GM21381 (cell line): ENCODE results near the gene DAPK1.

ENCODE experiments used
- ATAC-seq: cut with Tn5 transposase; IDR thresholded peaks from one replicate; pipeline ENCODE4 v1.9.1; 2021; ENCODE audit warnings: mild to moderate bottlenecking, moderate library complexity; ENCODE audit not compliant: unreplicated experiment

The DAPK1 gene

DNA sequence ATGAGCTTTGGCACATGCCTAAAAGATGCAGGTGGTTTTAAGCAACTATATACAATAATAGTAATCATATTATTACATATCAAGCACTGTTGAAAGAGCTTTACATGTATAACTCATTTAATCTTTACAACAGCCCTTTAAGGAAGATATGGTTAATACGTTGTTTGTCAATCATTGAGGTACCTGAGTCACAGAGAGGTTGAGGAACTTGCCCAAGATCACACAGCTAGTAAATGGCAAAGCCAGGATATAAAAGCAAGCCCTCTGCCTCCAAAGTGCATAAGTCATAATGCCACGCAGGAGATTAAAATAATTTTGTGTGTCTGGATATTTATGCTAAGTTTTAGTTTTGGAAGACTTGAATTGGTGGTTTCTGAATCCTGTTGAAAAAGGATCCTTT, 90.2 kb downstream of the DAPK1 start:
- no peak for ATAC-seq

DNA sequence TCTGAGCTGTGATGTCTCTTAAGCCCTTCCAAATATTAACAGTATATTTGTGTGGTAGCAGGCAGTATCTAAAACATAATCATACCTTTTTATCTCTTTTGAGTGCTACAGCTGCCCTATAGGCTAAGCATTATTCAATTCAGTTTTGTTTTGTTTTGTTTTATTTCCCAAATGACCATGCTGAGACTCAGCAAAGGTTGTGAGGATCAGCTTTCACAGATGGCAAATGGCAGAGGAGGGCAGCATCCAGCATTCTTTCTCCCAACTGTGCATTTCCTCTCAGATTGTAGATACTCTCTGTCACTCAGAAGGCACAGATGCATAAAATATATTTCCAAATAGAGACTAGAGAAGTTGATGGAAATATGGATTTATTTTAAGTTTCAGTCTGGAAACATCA, 90.7 kb downstream of the DAPK1 start:
- no peak for ATAC-seq

DNA sequence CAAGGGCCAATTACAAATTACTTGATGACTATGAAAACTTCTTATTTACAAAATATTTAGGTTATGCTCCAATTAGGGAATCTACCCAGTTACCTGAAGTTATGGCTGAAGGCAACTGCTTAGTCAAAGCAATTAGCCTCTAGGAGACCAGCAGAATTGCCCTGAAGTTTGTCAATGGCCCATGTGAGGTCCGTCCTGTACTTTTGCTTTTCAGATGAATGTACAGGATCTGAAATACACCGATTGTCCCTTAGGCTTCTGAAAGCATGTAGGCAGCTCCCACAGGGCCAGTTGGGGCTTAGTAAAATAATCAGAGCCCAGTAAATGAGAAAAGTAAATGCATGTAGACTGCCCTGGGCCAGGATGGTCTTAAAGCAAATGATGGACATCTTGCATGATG, 93.3 kb downstream of the DAPK1 start:
- ATAC-seq = no peak

DNA sequence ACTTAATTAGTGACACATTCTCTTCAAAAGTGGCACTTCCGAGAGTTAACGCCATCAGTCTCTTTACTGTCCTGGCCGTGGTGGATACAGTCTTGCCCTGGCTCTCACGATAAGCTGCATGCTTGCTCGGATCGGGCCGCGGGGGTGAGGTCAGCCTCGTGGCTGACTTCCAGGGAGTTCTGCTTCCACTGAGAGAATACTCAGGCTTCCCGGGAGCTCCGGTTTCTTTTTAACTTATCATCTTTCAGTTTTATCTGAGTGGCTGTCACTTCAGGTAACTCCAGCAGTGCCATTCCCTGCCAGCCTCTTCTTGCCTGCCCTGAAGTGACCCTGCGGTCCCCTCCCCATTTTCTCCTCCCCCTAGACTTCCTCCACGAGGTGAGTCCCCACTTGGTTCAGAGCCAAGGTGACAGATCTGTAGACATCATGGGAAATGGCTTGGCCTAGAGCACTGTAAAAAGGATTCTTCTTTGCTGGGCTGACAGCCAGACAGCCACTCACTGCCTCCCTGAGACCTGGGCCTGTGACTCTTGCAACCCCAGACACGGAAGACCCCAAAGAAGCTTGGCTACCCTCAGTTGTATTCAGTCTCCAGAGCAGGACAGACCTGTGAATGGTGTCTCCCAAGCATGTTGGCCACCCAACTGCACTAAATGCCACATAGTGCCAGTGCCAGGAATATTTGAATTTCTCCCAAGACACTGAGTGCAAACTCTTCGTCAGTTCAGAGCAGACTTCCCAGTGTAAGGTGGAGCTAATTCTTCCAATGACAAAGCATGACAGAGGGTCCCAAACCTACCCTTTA, 95.1 kb downstream of the DAPK1 start:
- ATAC-seq = no peak

DNA sequence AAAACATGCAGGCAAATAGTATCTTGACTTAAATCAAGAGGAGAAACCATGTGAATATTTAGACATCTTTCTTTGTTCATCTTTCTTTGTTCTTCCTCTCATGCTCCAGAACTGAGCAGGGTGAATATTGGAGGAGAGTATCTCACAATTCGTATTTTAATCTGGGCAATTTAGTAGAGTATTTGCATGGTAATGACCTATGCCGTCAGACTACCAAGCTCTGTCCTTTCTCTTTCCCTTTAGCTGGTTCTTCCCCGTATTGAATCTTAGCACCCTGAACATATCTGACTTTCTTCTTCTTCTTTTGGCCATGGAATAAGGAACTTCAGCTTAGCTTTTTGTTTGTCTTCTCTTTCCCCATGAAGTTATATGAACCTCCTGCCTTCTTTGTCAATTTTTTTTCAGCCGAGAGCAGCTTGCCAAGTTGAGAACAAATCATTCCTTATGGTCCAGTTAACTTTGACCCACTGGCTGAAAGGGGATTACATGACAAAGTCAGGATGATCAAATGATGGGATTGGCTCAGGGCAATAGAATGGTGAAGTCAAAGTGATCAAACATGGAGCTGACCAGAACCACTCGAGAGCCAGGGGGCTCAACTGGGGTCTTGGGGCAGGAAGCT, 95.8 kb downstream of the DAPK1 start:
- ATAC-seq = no peak

DNA sequence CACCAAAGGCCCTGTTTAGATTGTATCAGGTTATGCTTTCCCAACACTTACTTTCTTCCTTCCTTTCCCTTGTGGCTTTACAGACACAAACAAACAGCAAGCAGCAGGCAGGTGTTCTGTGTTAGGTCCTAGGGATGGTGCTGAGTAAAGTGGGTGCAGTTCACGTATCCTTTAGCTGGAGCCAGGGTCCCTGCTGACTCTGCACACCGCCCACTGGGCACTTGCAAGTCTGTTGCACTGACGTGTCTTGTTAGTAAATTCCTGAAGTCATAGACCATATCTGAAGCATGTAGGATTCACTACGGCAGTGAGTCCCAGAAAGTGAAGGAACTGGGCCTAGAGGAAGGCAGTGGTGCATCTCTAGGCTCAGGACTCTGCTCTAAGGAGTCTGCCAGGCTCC, 96.5 kb downstream of the DAPK1 start:
- no peak for ATAC-seq

DNA sequence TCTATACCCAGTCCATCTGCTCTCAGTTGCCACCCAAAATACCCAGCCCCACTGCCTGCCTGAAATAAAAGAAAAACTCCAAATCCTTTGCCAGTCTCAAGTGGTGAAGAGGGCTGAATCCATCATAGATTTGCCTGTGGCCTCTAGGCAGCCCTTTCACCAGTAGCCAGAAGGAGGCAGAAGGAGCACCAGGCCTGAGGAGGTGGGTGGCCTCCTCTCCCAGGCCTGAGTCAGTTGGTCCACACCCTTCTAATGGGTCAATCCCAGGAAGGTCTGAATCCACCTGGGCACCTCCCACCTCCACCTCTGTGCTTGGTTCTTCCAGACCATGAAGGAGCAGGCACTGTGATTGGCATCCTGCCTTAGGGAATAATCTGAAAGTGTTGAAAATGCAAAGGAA, 97.0 kb downstream of the DAPK1 start:
- ATAC-seq = no peak

DNA sequence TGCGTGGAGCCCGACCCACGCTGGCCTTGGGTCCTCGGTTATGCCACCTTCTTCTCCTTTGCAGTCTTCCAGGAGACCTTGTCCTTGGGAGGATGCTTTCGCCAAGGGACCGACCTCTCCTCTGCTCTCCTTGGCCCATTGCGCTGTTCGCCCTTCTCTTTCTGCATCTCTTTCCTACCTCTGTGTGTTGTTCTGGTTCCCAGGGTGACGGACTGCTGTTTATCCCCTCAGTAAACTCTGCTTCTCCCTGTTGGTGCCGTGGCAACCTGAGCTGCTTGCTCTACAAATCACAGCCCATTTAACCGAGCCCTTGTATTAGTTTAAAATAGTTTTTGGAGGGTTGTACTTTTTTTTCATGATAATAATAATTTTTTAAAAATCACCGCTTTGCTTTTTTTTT, 97.9 kb downstream of the DAPK1 start:
- ATAC-seq = no peak

DNA sequence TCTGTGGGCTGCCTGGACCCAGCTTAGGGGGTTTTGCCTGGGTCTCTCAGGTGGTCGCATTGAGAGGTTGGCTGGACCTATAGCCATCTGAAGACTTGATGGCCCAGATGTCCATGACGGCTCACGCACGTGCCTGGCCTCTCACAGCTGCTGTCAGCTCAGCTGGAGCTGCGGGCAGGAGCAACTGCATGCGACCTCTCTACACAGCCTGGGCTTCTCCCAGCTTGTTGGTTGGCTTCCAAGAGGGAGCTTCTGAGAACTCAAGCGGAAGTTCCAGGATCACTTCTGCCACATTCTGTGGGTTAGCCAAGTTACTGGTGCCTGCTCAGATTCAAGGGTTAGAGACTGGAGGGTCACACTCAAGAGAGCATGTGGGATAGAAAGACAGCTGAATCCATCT, 99.2 kb downstream of the DAPK1 start:
- no peak for ATAC-seq

DNA sequence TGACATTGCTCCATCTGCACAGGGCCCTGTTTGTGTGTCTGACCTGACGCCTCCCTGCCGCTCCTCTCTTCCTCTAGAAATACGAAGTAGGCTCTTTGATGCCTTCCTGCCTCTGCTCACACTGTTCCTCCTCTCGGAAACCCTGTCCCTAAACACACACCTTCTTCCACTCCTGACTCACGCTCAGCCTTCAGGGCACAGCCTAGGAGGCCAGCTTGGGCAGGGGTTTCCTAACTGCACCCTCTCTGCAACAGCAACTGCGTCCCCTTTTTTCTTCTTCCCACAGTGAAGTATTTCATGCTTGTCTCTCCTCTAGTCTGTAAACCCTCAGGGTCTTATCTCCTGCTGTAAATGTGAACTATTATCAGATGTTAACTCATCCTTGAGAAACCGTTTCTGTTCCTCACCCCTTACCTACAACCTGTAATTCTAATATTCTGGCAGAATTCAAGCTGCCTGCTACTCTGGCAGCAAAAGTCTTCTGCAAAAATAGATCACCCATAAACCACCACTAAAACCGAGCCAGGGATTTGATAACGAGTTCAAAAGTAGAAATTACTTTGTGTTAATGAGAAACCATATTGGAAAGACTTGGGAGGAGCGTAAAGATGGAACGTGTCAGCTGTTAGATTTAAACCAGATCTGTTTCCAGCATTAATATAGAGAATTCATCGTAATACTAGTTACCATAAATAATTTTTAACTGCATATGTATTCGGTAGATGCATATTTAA, 100.2 kb downstream of the DAPK1 start:
- ATAC-seq = no peak

DNA sequence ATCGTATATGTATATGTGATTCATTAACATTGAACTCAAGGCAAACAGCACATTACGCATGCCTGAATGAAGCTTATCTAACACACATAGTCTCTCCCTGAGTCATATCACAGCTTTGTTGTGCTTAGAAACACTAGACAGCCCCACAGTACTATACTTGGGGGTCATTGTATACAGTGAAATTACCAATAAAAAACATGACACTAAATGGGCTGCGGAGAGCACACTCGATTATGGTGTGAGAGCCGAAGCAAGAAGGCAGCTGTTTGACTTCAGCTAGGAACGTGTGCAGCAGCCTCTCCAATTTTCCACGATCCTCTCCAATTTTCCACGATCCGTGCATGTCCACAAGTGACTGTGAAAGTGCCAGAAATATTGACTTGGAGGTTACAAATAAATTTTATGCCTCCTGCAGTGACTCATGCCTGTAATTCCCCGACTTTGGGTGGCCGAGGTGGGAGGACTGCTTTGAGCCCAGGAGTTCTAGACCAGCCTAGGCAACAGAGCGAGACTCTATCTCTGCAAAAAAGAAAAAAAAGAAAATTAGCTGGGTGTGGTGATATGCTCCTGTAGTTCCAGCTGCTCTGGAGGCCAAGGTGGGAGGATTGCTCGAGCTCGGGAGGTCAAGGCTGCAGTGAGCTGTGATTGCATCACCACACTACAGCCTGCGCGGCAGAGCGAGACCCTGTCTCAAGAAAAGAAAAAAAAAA, 102.4 kb downstream of the DAPK1 start:
- no peak for ATAC-seq

DNA sequence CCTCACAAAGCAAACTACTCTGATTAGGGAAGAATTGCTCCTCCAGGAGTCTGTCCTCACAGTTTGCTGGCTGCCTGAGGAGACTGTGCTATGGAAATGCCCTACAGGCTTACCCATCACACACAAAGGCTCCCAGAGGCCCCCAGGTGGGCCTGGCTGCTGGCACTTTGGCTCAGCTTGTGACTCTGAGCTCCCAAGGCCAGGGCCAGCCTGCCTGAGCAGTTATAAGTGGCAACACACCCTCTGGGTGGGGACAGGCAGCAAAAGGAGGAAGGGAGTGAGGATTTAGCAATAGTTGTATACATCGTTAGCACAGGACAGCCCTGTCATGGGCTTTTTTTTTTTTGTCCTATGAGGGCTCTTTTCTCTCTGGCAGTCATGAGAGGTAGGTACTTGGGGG, 103.5 kb downstream of the DAPK1 start:
- ATAC-seq = no peak

DNA sequence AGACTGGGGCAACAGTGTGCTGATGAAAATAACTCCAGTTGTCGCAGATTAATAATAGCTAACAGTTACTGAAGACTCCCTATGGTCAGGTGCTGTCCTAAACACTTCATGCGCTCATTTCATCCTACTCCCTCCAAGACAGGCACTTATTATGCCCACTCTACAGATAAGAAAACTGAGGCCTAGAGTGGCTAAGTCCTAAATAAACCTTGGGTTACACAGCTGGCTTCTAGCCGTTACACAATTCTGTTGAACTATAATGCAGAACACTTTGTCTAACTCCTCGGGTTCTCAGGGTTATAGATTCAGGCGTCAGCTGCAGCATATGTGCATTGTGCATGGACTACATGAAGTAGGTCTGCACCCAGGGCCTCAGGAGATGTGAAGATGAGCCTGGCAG, 103.9 kb downstream of the DAPK1 start:
- no peak for ATAC-seq

DNA sequence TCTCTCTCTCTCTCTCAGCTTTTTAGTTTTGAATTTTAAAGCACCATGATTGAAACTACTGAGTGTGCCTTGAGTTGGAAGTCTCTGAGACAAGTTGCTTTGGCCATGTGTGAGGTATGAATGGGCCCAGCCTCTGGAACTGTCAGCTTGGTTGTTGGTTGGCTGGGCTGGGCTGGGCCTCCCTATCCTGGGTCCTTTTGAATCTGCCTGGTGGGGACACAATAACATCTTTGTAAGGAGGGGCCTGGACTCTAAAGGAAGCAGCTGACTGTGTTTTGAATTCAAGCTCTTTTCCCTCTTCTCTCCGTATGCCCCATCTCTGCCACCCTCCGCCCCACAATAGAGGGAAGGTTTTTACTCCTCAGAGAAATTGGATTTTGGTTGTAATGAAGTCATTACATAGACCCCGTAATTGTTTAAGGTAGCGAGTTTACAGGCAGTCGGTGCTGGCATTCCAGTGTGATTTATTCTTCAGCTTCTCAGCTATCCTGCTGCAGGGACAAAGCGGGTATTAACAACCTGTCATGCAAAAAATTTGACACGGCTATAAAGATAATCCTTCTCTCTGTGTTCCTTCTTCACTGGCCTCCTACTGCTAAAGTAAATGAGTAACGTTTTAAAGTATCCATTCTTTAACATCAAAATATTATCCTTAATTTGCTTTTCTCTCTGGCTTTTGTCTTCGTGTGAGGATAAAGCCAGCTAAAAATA, 105.4 kb downstream of the DAPK1 start:
- no peak for ATAC-seq

DNA sequence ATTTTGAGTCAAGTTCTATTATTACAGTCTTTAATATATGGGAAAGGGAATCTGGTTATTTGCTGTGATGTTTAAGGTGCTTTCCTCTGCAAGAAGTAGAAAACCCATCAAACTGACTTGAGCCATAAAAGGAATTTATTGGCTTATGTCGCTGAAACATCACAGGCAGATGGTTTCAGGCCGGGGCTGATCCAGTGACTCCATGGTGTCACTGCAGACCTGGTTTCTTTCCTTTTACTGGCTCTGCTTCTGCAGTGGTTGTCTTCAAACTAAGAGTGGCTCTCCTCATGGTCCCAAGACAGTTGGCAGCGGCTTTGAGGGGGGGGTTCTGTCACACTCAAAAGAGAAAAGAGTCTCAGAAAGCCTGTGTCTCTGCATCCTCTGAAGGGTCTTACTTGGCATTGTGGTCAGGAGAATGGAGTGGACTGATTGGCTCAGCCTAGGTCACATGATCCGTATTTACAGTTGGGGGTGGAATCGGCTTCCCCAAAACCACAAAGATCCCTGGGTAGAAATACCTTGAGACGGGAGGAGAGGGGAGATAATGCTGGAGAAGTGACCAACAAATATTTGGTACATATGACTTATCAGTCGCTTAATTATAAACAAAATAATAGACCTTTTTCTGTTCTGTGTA, 106.3 kb downstream of the DAPK1 start:
- ATAC-seq = no peak

DNA sequence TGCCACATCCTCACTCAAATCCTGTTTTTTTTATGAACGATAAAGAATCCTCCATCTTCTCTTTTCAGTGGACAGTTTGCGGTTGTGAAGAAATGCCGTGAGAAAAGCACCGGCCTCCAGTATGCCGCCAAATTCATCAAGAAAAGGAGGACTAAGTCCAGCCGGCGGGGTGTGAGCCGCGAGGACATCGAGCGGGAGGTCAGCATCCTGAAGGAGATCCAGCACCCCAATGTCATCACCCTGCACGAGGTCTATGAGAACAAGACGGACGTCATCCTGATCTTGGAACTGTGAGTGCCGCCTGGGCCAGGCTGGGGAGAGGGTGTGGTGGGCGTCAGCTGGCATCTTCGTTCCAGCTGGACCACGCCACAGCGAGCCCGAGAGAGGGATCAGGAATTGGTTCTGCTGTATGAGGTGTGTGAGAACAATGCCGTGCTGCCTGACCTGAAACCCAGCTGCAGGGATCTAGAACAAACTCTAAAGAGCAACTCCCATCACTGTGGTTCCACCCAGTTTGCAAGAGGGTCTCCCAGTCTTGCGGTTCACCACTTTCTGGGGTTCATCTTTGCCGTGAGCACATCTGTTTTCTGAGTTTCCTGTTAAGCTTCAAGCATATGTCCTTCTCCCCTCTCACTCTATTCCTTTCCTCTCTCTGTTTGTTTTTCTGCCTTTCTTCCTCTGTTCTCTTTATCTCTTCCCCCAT, 107.4 kb downstream of the DAPK1 start:
- peak; percentile 57 for ATAC-seq

DNA sequence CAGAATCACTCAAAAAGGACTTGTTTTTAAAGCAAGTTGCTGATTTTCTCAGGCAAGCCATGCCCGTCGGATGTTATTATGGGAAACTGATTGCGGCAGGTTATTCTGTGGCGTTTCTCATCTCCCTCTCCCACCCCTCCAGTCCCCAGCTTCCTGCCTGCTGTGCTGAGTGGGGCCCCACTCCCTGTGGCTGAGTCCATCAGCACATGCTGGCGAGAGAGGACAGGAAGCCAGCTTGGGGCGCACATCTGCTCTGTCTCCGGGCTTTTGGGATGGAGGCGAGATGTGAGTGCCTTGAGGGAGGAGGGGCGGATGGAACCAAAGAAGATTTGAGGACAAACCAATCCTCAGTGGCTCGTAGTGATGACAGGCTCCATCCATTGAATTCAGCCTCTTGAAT, 108.0 kb downstream of the DAPK1 start:
- ATAC-seq = no peak

DNA sequence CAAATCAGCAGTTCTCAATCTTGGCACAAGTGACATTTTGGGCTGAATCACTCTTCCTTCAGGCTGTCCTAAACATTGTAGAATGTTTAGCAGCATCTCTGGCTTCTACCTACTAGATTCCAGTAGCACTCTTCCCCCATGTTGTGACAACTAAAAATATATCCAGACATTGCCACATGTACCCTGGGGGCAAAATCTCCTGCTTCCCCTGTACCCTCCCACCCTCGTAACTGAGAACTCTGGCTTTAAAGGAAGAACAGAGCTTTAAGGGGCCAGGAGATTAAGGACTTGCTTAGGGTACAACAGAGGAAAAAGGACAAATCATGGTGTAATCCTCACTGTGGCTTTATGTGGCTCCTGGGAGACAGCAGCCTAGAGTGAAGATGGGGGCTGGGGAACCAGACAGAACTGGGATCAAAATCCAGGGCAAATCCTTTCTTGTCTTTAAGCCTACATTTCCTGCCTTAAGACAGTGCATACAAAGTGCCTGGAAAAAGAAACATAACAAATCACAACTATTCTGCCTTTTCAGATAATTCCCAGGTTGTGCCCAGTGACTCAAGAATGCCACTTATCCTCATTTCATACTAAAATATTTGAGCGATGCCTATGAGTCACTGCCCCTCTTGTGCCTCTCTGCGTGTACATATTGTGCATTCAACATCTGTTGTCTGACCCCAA, 109.3 kb downstream of the DAPK1 start:
- ATAC-seq = no peak

DNA sequence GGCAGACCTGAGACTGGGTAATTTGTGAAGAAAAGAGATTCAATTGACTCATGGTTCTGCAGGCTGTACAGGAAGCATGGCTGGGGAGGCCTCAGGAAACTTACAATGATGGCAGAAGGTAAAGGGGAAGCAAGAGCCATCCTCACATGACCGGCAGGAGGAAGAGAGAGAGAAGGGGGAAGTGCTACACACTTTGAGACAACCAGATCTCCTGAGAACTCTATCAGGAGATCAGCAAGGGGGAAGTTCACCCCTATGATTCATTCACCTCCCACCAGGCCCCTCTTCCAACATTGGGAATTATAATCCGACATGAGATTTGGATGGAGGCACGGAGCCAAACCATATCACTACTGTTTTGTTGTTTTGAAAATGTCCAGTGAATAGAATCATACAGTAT, 110.2 kb downstream of the DAPK1 start:
- no peak for ATAC-seq
